ENCODE measurements around the gene CTNND2. TPM values are rescaled to one million over a fixed set of nuclear protein-coding genes. Genes with fewer than 3 reads are reported as not detected.
"Not testable (repeated sequence)": the region's sequence is repeated elsewhere in the genome, so short reads cannot be mapped to it uniquely, and the experiment has no call there.

CTNND2 gene
- total and polyA plus RNA-seq, 4 donors: 0.03 to 1.0 (median 0.27) TPM

GRCh38 chr5:11012295-11012694 is 892.0 kb downstream of the CTNND2 start:
- Histone ChIP-seq H3K27me3 (ENCODE audit: control insufficient read depth in 1 of 2, insufficient read depth in 2 of 2, low read length in 1 of 2) (no peaks in the 10 kb centered on the region), H3K9me3 (ENCODE audit: control insufficient read depth, low read length) (no peaks in the 10 kb centered on the region), H3K27ac (ENCODE audit: low read depth in 1 of 2, low read length in 2 of 2) (no peak overlapping the region), H3K36me3 (ENCODE audit: control insufficient read depth in 1 of 2, insufficient read depth in 2 of 2, low read length in 1 of 2) (no peaks in the 10 kb centered on the region), H3K4me1 (ENCODE audit: control insufficient read depth in 1 of 2, insufficient read depth in 2 of 2, low read length in 2 of 2) (no peaks in the 10 kb centered on the region), H3K4me3 (ENCODE audit: low read length in 2 of 2) (no peak overlapping the region)
- ATAC-seq (ENCODE audit: low FRiP score) (no peak), DNase-seq (no peak)
- 72 to 77% methylated on average over 7 of the region's 7 CpGs for WGBS, 2 donors
- intact Hi-C loops (cut with DNase I): no loop called here

GRCh38 chr5:11010429-11011210 is 893.6 kb downstream of the CTNND2 start:
- H3K36me3 ChIP-seq (ENCODE audit: control insufficient read depth in 1 of 2, insufficient read depth in 2 of 2, low read length in 1 of 2): no peaks in the 10 kb centered on the region
- 68 to 69% methylated on average over 7 of the region's 7 CpGs for WGBS, 2 donors
- ATAC-seq (ENCODE audit: low FRiP score): no peak
- H3K27ac ChIP-seq (ENCODE audit: low read depth in 1 of 2, low read length in 2 of 2): no peak overlapping the region
- no peaks in the 10 kb centered on the region for H3K4me1 ChIP-seq (ENCODE audit: control insufficient read depth in 1 of 2, insufficient read depth in 2 of 2, low read length in 2 of 2)
- no peak overlapping the region for H3K4me3 ChIP-seq (ENCODE audit: low read length in 2 of 2)
- H3K9me3 ChIP-seq (ENCODE audit: control insufficient read depth, low read length): peaks cover 2% of the 10 kb centered on the region
- peaks cover 0 to 2% of the 10 kb centered on the region in 2 donors for H3K27me3 ChIP-seq (ENCODE audit: control insufficient read depth in 1 of 2, insufficient read depth in 2 of 2, low read length in 1 of 2)
- DNase-seq: no peak
- intact Hi-C loops (cut with DNase I): no loop called here

GRCh38 chr5:11009576-11009975 is 894.7 kb downstream of the CTNND2 start:
- Histone ChIP-seq H3K4me1 (ENCODE audit: control insufficient read depth in 1 of 2, insufficient read depth in 2 of 2, low read length in 2 of 2) (no peaks in the 10 kb centered on the region), H3K36me3 (ENCODE audit: control insufficient read depth in 1 of 2, insufficient read depth in 2 of 2, low read length in 1 of 2) (no peaks in the 10 kb centered on the region), H3K27ac (ENCODE audit: low read depth in 1 of 2, low read length in 2 of 2) (no peak overlapping the region), H3K27me3 (ENCODE audit: control insufficient read depth in 1 of 2, insufficient read depth in 2 of 2, low read length in 1 of 2) (peaks cover 0 to 2% of the 10 kb centered on the region in 2 donors), H3K4me3 (ENCODE audit: low read length in 2 of 2) (no peak overlapping the region), H3K9me3 (ENCODE audit: control insufficient read depth, low read length) (peaks cover 2% of the 10 kb centered on the region)
- intact Hi-C loops (cut with DNase I): no loop called here
- WGBS, 2 donors: 61 to 81% methylated on average over 3 of the region's 3 CpGs
- ATAC-seq (ENCODE audit: low FRiP score) (no peak), DNase-seq (no peak)

- peaks cover 2% of the 10 kb centered on the region for H3K9me3 ChIP-seq (ENCODE audit: control insufficient read depth, low read length)
- ATAC-seq (ENCODE audit: low FRiP score) (no peak), DNase-seq (peak in 1 of 2 donors; percentile 53)
- no peak overlapping the region for H3K27ac ChIP-seq (ENCODE audit: low read depth in 1 of 2, low read length in 2 of 2)
- H3K4me1 ChIP-seq (ENCODE audit: control insufficient read depth in 1 of 2, insufficient read depth in 2 of 2, low read length in 2 of 2): no peaks in the 10 kb centered on the region
- intact Hi-C loops (cut with DNase I): no loop called here
- H3K27me3 ChIP-seq (ENCODE audit: control insufficient read depth in 1 of 2, insufficient read depth in 2 of 2, low read length in 1 of 2): peaks cover 0 to 2% of the 10 kb centered on the region in 2 donors
- no peak overlapping the region for H3K4me3 ChIP-seq (ENCODE audit: low read length in 2 of 2)
- WGBS, 2 donors: 70 to 79% methylated on average over 18 of the region's 18 CpGs
- H3K36me3 ChIP-seq (ENCODE audit: control insufficient read depth in 1 of 2, insufficient read depth in 2 of 2, low read length in 1 of 2): no peaks in the 10 kb centered on the region
These were observed 896.9 kb downstream of the CTNND2 start for GRCh38 chr5:11007269-11007870.

GRCh38 chr5:11004523-11004922 is 899.7 kb downstream of the CTNND2 start:
- H3K27me3 ChIP-seq (ENCODE audit: control insufficient read depth in 1 of 2, insufficient read depth in 2 of 2, low read length in 1 of 2); ATAC-seq (ENCODE audit: low FRiP score); DNase-seq; H3K9me3 ChIP-seq (ENCODE audit: control insufficient read depth, low read length); H3K27ac ChIP-seq (ENCODE audit: low read depth in 1 of 2, low read length in 2 of 2); H3K4me3 ChIP-seq (ENCODE audit: low read length in 2 of 2); H3K36me3 ChIP-seq (ENCODE audit: control insufficient read depth in 1 of 2, insufficient read depth in 2 of 2, low read length in 1 of 2); H3K4me1 ChIP-seq (ENCODE audit: control insufficient read depth in 1 of 2, insufficient read depth in 2 of 2, low read length in 2 of 2); intact Hi-C loops (cut with DNase I): not testable (repeated sequence)
- 79 to 82% methylated on average over 4 of the region's 4 CpGs for WGBS, 2 donors

GRCh38 chr5:11000515-11001353 is 903.5 kb downstream of the CTNND2 start:
- ATAC-seq (ENCODE audit: low FRiP score) (no peak), DNase-seq (no peak)
- Histone ChIP-seq H3K4me1 (ENCODE audit: control insufficient read depth in 1 of 2, insufficient read depth in 2 of 2, low read length in 2 of 2) (no peaks in the 10 kb centered on the region), H3K27ac (ENCODE audit: low read depth in 1 of 2, low read length in 2 of 2) (no peak overlapping the region), H3K4me3 (ENCODE audit: low read length in 2 of 2) (no peak overlapping the region), H3K36me3 (ENCODE audit: control insufficient read depth in 1 of 2, insufficient read depth in 2 of 2, low read length in 1 of 2) (no peaks in the 10 kb centered on the region), H3K9me3 (ENCODE audit: control insufficient read depth, low read length) (no peaks in the 10 kb centered on the region), H3K27me3 (ENCODE audit: control insufficient read depth in 1 of 2, insufficient read depth in 2 of 2, low read length in 1 of 2) (peaks cover 0 to 2% of the 10 kb centered on the region in 2 donors)
- intact Hi-C loops (cut with DNase I): no loop called here
- WGBS, 2 donors: 46 to 49% methylated on average over 2 of the region's 2 CpGs

GRCh38 chr5:10999714-11000113 is 904.5 kb downstream of the CTNND2 start:
- DNase-seq: no peak
- ATAC-seq (ENCODE audit: low FRiP score): no peak
- no peak overlapping the region for H3K4me3 ChIP-seq (ENCODE audit: low read length in 2 of 2)
- intact Hi-C loops (cut with DNase I): no loop called here
- no peaks in the 10 kb centered on the region for H3K4me1 ChIP-seq (ENCODE audit: control insufficient read depth in 1 of 2, insufficient read depth in 2 of 2, low read length in 2 of 2)
- no peaks in the 10 kb centered on the region for H3K36me3 ChIP-seq (ENCODE audit: control insufficient read depth in 1 of 2, insufficient read depth in 2 of 2, low read length in 1 of 2)
- 89 to 94% methylated on average over 11 of the region's 11 CpGs for WGBS, 2 donors
- H3K27ac ChIP-seq (ENCODE audit: low read depth in 1 of 2, low read length in 2 of 2): no peak overlapping the region
- H3K9me3 ChIP-seq (ENCODE audit: control insufficient read depth, low read length): no peaks in the 10 kb centered on the region
- H3K27me3 ChIP-seq (ENCODE audit: control insufficient read depth in 1 of 2, insufficient read depth in 2 of 2, low read length in 1 of 2): peaks cover 0 to 2% of the 10 kb centered on the region in 2 donors

GRCh38 chr5:10995891-10996290 is 908.4 kb downstream of the CTNND2 start:
- intact Hi-C loops (cut with DNase I): no loop called here
- Histone ChIP-seq H3K27ac (ENCODE audit: low read depth in 1 of 2, low read length in 2 of 2) (no peak overlapping the region), H3K4me3 (ENCODE audit: low read length in 2 of 2) (no peak overlapping the region), H3K36me3 (ENCODE audit: control insufficient read depth in 1 of 2, insufficient read depth in 2 of 2, low read length in 1 of 2) (no peaks in the 10 kb centered on the region), H3K4me1 (ENCODE audit: control insufficient read depth in 1 of 2, insufficient read depth in 2 of 2, low read length in 2 of 2) (no peaks in the 10 kb centered on the region), H3K27me3 (ENCODE audit: control insufficient read depth in 1 of 2, insufficient read depth in 2 of 2, low read length in 1 of 2) (peaks cover 0 to 2% of the 10 kb centered on the region in 2 donors), H3K9me3 (ENCODE audit: control insufficient read depth, low read length) (no peaks in the 10 kb centered on the region)
- 89 to 93% methylated on average over 8 of the region's 8 CpGs for WGBS, 2 donors
- DNase-seq (no peak), ATAC-seq (ENCODE audit: low FRiP score) (no peak)
